Pancreas (tissue), 10 donors: ENCODE results near the gene COPS6. TPM values are rescaled to one million over a fixed set of nuclear protein-coding genes. Genes with fewer than 3 reads are reported as not detected.

Experiments
- ATAC-seq, 4 donors: fragments of 200-7000 bp; cut with Tn5 transposase; one replicate each; pipeline versions ENCODE4 v1.8.0 to v1.9.1; 2020; ENCODE audit warnings: mild to moderate bottlenecking in 4 of 4, moderate library complexity in 4 of 4
- DNase-seq, 6 donors: peaks; one replicate each; pipeline ENCODE4 v3.0.0-alpha.2; 2020
- FAIRE-seq: peaks from 2 replicates; lab custom pipeline; 2012; peaks lifted over from hg19 to GRCh38; lab: Jason Lieb, UNC
- H3K27ac ChIP-seq, 4 donors: fragments of 200-600 bp; sonication (generic); 1 replicate in 3 of 4; 2 replicates in 1 of 4; pipeline versions ENCODE4 v1.5.0 to v1.8.0; 2020
- H3K27me3 ChIP-seq, 4 donors: fragments of 200-600 bp; one replicate each; pipeline ENCODE4 v1.8.0; 2021
- H3K36me3 ChIP-seq, 3 donors: fragments of 200-600 bp; sonication (generic) in 1 of 3; one replicate each; pipeline versions ENCODE4 v1.5.0 to v1.8.0; 2020 to 2021
- H3K4me1 ChIP-seq, 3 donors: fragments of 200-600 bp; one replicate each; pipeline ENCODE4 v1.8.0; 2021
- H3K4me3 ChIP-seq, 4 donors: fragments of 200-600 bp; sonication (generic) in 2 of 4; one replicate each; pipeline versions ENCODE4 v1.5.0 to v1.8.0; 2020 to 2021
- H3K9me3 ChIP-seq, 4 donors: fragments of 200-600 bp; one replicate each; pipeline ENCODE4 v1.8.0; 2021
- CTCF ChIP-seq, 4 donors: fragments of 200-600 bp; sonication (generic) in 3 of 4; IDR thresholded peaks; one replicate each; pipeline versions ENCODE4 v1.5.0 to v1.8.0; 2021; ENCODE audit warnings: antibody characterized with exemption in 4 of 4
- WGBS, 2 donors: extraction: QIAGEN DNeasy Blood & Tissue Kit; methylation state at CpG; one replicate each; pipeline ENCODE4 v1.1.7; 2013; 5-methylcytosine and 5-hydroxymethylcytosine counted together
- intact Hi-C, 3 donors: fragments of 100-400 bp; cut with DNase I; formaldehyde crosslinking; loops; one replicate each; pipeline versions ENCODE4 v1.11.1 to v1.14.2; 2022
- polyA plus RNA-seq, 2 donors: library from polyadenylated mRNA; stranded (reverse); fragments of 200-250 nt; gene quantifications; one replicate each; pipeline ENCODE4 v1.2.3, GENCODE V29; 2013
- total RNA-seq, 6 donors: library from RNA; stranded (reverse); fragmentation: NEBNext Ultra II Directional in 4 of 6; extraction: Animal tissue kit (Norgen Biotek cat#: 25700) in 4 of 6; gene quantifications; one replicate each; pipeline versions ENCODE4 v1.2.1 to v1.2.4, GENCODE V29; 2021 to 2023
- donor health status: healthy with polysubstance abuse.
- donor health status: DM: no; HTN: no; CAD: no; lungs with moderate emphysema.
- donor health status: DM: no; HTN: no; CAD: no.
- donor health status: control.
- donor health status: control.
- donor health status: Bipolar disorder and iron deficiency.
- donor health status: DM: yes; HTN: yes; CAD: no.
- donor health status: DM: no; HTN: no; CAD: no.
- donor health status: DM: no; HTN: no; CAD: no.
- donor health status: DM: yes; HTN: yes; CAD: no.

Gene COPS6
- total and polyA plus RNA-seq, 8 donors, result 34.6 to 82.0 (median 40.5) TPM

GRCh38 chr7:100130608-100131453, 42.1 kb downstream of the COPS6 start:
- H3K4me1 ChIP-seq, result peaks cover 0 to 10% (median 4%) of the 10 kb centered on the region in 3 donors
- FAIRE-seq, result no peak
- peak; percentile 77 to 94 (median 88) for DNase-seq
- H3K27me3 ChIP-seq, result no peaks in the 10 kb centered on the region
- 3 to 5% methylated on average over 24 of the region's 24 CpGs for WGBS, 2 donors
- H3K9me3 ChIP-seq, result no peaks in the 10 kb centered on the region
- TF ChIP-seq CTCF (IDR thresholded peaks at IDR 0.05), result peak; percentile 64 to 81 (median 69)
- H3K27ac ChIP-seq, result peak overlapping the region; percentile 41 to 78 (median 60)
- intact Hi-C loops, result loop anchor here in 1 of 3 donors (10.0 kb wide), 1 partner anchor 84 kb away; the partner anchor contains the start of gene PVRIG
- H3K4me3 ChIP-seq, result peak overlapping the region in 2 of 4 donors; percentile 17 to 36
- H3K36me3 ChIP-seq, result no peaks in the 10 kb centered on the region
- peak; percentile 39 to 55 (median 53) for ATAC-seq

- Histone ChIP-seq H3K36me3 (no peaks in the 10 kb centered on the region), H3K27ac (no peak overlapping the region), H3K9me3 (no peaks in the 10 kb centered on the region), H3K27me3 (no peaks in the 10 kb centered on the region), H3K4me1 (peaks cover 0 to 9% (median 0%) of the 10 kb centered on the region in 3 donors), H3K4me3 (peak overlapping the region in 1 of 4 donors; percentile 2)
- no peak for FAIRE-seq
- no peak for ATAC-seq
- intact Hi-C loops, result loop anchor here in 1 of 3 donors (10.0 kb wide), 1 partner anchor 83 kb away; the partner anchor contains the start of gene PVRIG
- WGBS, 2 donors, result 58 to 59% methylated on average over 7 of the region's 7 CpGs
- TF ChIP-seq CTCF (IDR thresholded peaks at IDR 0.05), result no peak
- DNase-seq, result no peak
Observed at GRCh38 chr7:100132126-100132525, 43.4 kb downstream of the COPS6 start.

- peak in 5 of 6 donors; percentile 50 to 70 (median 64) for DNase-seq
- intact Hi-C loops, result loop anchor here in 1 of 3 donors (10.0 kb wide), 1 partner anchor 82 kb away; the partner anchor contains the start of gene PVRIG
- H3K27ac ChIP-seq, result no peak overlapping the region
- H3K36me3 ChIP-seq, result no peaks in the 10 kb centered on the region
- peak; percentile 42 to 83 (median 74) for TF ChIP-seq CTCF (IDR thresholded peaks at IDR 0.05)
- no peaks in the 10 kb centered on the region for H3K9me3 ChIP-seq
- peak; percentile 69 to 84 (median 81) for ATAC-seq
- H3K4me3 ChIP-seq, result peak overlapping the region in 1 of 4 donors; percentile 1
- H3K27me3 ChIP-seq, result no peaks in the 10 kb centered on the region
- 14 to 19% methylated on average over 3 of the region's 3 CpGs for WGBS, 2 donors
- H3K4me1 ChIP-seq, result peaks cover 0 to 9% (median 0%) of the 10 kb centered on the region in 3 donors
- no peak for FAIRE-seq
Observed at GRCh38 chr7:100132697-100133151, 44.0 kb downstream of the COPS6 start.

- no peaks in the 10 kb centered on the region for H3K27me3 ChIP-seq
- H3K4me1 ChIP-seq, result no peaks in the 10 kb centered on the region
- H3K9me3 ChIP-seq, result no peaks in the 10 kb centered on the region
- no peaks in the 10 kb centered on the region for H3K36me3 ChIP-seq
- no peak for TF ChIP-seq CTCF (IDR thresholded peaks at IDR 0.05)
- no peak overlapping the region for H3K4me3 ChIP-seq
- ATAC-seq, result peak in 1 of 4 donors; percentile 17
- WGBS, 2 donors, result 82 to 85% methylated on average over 13 of the region's 13 CpGs
- no peak for FAIRE-seq
- no peak overlapping the region for H3K27ac ChIP-seq
- DNase-seq, result no peak
- intact Hi-C loops, result loop anchor here in 1 of 3 donors (10.0 kb wide), 1 partner anchor 77 kb away; the partner anchor contains the start of gene PVRIG
Observed at GRCh38 chr7:100137851-100138760, 49.3 kb downstream of the COPS6 start.
